Osteocyte (in vitro differentiated cells): Measurements from ENCODE around the gene MIEF1. TPM values are rescaled to one million over a fixed set of nuclear protein-coding genes. Genes with fewer than 3 reads are reported as not detected.

ENCODE experiments used
- DNase-seq: peaks from one replicate; pipeline ENCODE4 v3.0.0; 2021; ENCODE audit warnings: mixed read lengths; ENCODE audit not compliant: unreplicated experiment; ENCODE audit errors: extremely low spot score
- H3K27ac Mint-ChIP-seq: one replicate; pipeline ENCODE4 v1.8.0; 2021; ENCODE audit warnings: mild to moderate bottlenecking, mixed read lengths; ENCODE audit not compliant: unreplicated experiment
- H3K27me3 Mint-ChIP-seq: one replicate; pipeline ENCODE4 v1.8.0; 2021; ENCODE audit warnings: mixed read lengths; ENCODE audit not compliant: unreplicated experiment
- H3K36me3 Mint-ChIP-seq: one replicate; pipeline ENCODE4 v1.8.0; 2021; ENCODE audit warnings: mixed read lengths; ENCODE audit not compliant: unreplicated experiment
- H3K4me1 Mint-ChIP-seq: one replicate; pipeline ENCODE4 v1.8.0; 2021; ENCODE audit warnings: mixed read lengths; ENCODE audit not compliant: unreplicated experiment
- H3K4me3 Mint-ChIP-seq: one replicate; pipeline ENCODE4 v1.8.0; 2021; ENCODE audit warnings: mild to moderate bottlenecking, moderate library complexity, mixed read lengths; ENCODE audit not compliant: unreplicated experiment
- H3K9me3 Mint-ChIP-seq: one replicate; pipeline ENCODE4 v1.8.0; 2021; ENCODE audit warnings: mixed read lengths; ENCODE audit not compliant: unreplicated experiment
- CTCF ChIP-seq: fragments of 200-600 bp; sonication (generic); IDR thresholded peaks from 2 replicates; pipeline ENCODE4 v1.5.0; 2021; ENCODE audit warnings: antibody characterized with exemption, mild to moderate bottlenecking, moderate library complexity
- total RNA-seq: library from RNA; stranded (reverse); gene quantifications from 2 replicates; pipeline ENCODE4 v1.2.1, GENCODE V29; 2021

The MIEF1 gene
- total RNA-seq, 1 donor from 2014 or later = 25.8 TPM

- TF ChIP-seq CTCF = no peak
- no peaks in the 10 kb centered on the region for H3K9me3 Mint-ChIP-seq
- H3K36me3 Mint-ChIP-seq = no peaks in the 10 kb centered on the region
- H3K4me3 Mint-ChIP-seq = no peak overlapping the region
- DNase-seq = no peak
- peaks cover 73% of the 10 kb centered on the region for H3K4me1 Mint-ChIP-seq
- H3K27ac Mint-ChIP-seq = no peak overlapping the region
- no peaks in the 10 kb centered on the region for H3K27me3 Mint-ChIP-seq
Observed at GRCh38 chr22:39468487-39469325, 33.4 kb upstream of the MIEF1 start.

GRCh38 chr22:39469326-39469680 lies 32.8 kb upstream of the MIEF1 start:
- H3K4me1 Mint-ChIP-seq = peaks cover 73% of the 10 kb centered on the region
- H3K27me3 Mint-ChIP-seq = no peaks in the 10 kb centered on the region
- no peak overlapping the region for H3K27ac Mint-ChIP-seq
- H3K4me3 Mint-ChIP-seq = no peak overlapping the region
- no peaks in the 10 kb centered on the region for H3K36me3 Mint-ChIP-seq
- no peak for TF ChIP-seq CTCF
- no peak for DNase-seq
- no peaks in the 10 kb centered on the region for H3K9me3 Mint-ChIP-seq

GRCh38 chr22:39469681-39470450 lies 32.2 kb upstream of the MIEF1 start:
- DNase-seq = no peak
- no peaks in the 10 kb centered on the region for H3K27me3 Mint-ChIP-seq
- no peaks in the 10 kb centered on the region for H3K36me3 Mint-ChIP-seq
- H3K4me1 Mint-ChIP-seq = peaks cover 78% of the 10 kb centered on the region
- no peaks in the 10 kb centered on the region for H3K9me3 Mint-ChIP-seq
- TF ChIP-seq CTCF = no peak
- peak overlapping the region; percentile 85 for H3K27ac Mint-ChIP-seq
- no peak overlapping the region for H3K4me3 Mint-ChIP-seq

DNA sequence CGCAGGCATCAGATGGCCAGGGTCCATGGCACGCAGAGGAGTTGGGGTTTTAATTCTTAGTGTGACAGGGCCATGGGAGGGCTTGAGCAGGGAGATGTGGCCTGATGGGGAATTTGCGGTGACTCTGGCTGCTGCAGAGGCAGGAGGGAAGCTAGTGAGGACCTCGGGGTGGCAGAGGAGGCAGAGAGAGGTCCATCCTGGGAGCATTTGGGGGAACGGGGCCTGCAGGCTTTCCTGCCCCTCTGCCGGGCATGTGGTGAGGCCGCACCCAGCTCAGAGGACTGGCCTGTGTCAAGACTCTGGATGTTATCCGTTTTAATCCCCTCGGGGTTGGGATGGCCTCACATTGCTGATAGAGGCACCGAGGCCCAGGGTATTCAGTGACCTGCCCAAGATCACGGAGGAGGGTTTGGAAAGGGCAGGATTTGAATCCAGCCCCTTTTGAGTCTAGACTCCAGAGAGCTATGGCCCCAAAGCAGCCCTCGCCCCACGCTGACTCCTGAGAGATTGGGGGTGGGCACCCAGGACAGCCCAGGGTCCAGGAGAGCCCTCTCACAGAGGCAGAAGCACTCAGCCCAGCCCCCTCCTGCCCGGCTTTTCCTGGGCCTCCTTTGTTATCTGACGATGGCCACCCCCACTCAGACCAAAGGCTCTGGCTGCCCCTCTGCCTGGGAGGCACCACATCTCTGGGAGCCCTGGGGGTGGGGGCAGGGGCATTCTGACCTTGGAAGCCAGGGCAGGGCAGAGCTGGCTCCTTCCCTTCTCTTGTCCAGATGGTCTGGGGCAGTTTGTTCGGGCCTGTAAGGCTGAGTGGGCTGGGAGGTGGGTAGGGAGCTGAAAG lies 31.4 kb upstream of the MIEF1 start:
- H3K36me3 Mint-ChIP-seq = no peaks in the 10 kb centered on the region
- H3K4me3 Mint-ChIP-seq = no peak overlapping the region
- H3K9me3 Mint-ChIP-seq = no peaks in the 10 kb centered on the region
- DNase-seq = no peak
- H3K27me3 Mint-ChIP-seq = no peaks in the 10 kb centered on the region
- peak overlapping the region; percentile 85 for H3K27ac Mint-ChIP-seq
- peaks cover 80% of the 10 kb centered on the region for H3K4me1 Mint-ChIP-seq
- no peak for TF ChIP-seq CTCF
